Mesenteric fat pad (tissue), 1 donor: Measurements from ENCODE around the gene MYG1. TPM values are rescaled to one million over a fixed set of nuclear protein-coding genes. Genes with fewer than 3 reads are reported as not detected.

ENCODE experiments used
- DNase-seq: peaks from one replicate; pipeline ENCODE4 v3.0.0-alpha.2; 2020; ENCODE audit warnings: low spot score
- total RNA-seq: library from RNA; stranded (reverse); fragmentation: NEBNext Ultra II Directional; extraction: Animal tissue kit (Norgen Biotek cat#: 25700); gene quantifications from one replicate; pipeline ENCODE4 v1.2.1, GENCODE V29; 2021
- donor health status: DM: yes; HTN: yes; CAD: no.

MYG1 gene
- total RNA-seq, 1 donor from 2014 or later, result 41.4 TPM

DNA sequence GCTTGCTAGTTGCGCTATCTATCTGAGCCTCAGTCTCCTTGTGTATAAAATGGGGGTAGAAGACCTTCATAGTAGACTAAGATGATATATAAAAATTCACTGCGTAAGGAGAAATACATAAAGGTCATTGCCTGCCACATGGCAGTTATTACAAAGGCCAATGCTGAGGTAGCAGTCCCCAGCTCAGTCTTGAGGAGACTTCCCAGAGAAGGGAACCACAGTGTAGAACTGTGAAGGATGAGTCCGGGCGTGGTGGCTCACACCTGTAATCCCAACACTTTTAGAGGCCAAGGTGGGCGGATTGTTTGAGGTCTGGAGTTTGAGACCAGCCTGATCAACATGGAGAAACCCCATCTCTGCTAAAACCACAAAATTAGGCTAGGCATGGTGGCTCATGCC lies 53.8 kb downstream of the MYG1 start:
- DNase-seq, result no peak

DNA sequence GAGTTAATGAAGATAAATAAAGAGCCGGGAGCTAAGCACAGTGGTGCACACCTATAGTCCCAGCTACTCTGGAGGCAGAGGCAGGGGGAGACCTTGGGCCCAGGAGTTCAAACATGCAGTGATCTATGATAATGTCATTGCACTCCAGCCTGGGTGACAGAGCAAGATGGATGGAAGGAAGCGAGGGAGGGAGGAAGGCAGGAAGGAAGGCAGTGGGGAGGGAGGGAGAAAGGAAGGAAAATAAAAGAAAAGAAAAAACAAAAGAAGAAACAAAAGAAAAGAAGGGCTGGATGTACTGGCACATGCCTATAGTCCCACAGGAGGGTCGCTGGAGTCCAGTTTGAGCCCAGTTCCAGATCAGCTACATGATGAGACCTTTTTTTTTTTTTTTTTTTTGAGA lies 55.6 kb downstream of the MYG1 start:
- no peak for DNase-seq

Other genes starting within 250 kb of the MYG1 start
- gene TNS2, start 249.6 kb upstream of the MYG1 start, total RNA-seq, result 210 TPM
- gene SPRYD3, start 220.3 kb upstream of the MYG1 start, total RNA-seq, result 46.2 TPM
- 195 TPM for gene IGFBP6, start 202.0 kb upstream of the MYG1 start, total RNA-seq
- not detected for gene SOAT2, start 196.2 kb upstream of the MYG1 start, total RNA-seq
- gene ZNF740, start 119.0 kb upstream of the MYG1 start, total RNA-seq, result 39.7 TPM
- 296 TPM for gene CSAD, start 118.8 kb upstream of the MYG1 start, total RNA-seq
- gene ITGB7, start 92.4 kb upstream of the MYG1 start, total RNA-seq, result 2.3 TPM
- 18.0 TPM for gene RARG, start 67.5 kb upstream of the MYG1 start, total RNA-seq
- gene ESPL1, start 31.4 kb upstream of the MYG1 start, total RNA-seq, result 0.67 TPM
- gene PFDN5, start 4.2 kb upstream of the MYG1 start, total RNA-seq, result 371 TPM
- gene AAAS, start 21.9 kb downstream of the MYG1 start, total RNA-seq, result 36.4 TPM
- gene SP7, start 36.7 kb downstream of the MYG1 start, total RNA-seq, result not detected
- gene SP1, start 80.5 kb downstream of the MYG1 start, total RNA-seq, result 60.5 TPM
- gene AMHR2, start 124.2 kb downstream of the MYG1 start, total RNA-seq, result not detected
- 119 TPM for gene PRR13, start 142.0 kb downstream of the MYG1 start, total RNA-seq
- gene PCBP2, start 152.4 kb downstream of the MYG1 start, total RNA-seq, result 722 TPM
- 12.2 TPM for gene MAP3K12, start 199.8 kb downstream of the MYG1 start, total RNA-seq
- gene TARBP2, start 201.6 kb downstream of the MYG1 start, total RNA-seq, result 16.8 TPM
- not detected for gene NPFF, start 207.8 kb downstream of the MYG1 start, total RNA-seq